ENCODE data around the gene IL1R2.

Gene IL1R2

GRCh38 chr2:102061286-102061699 lies 69.5 kb downstream of the IL1R2 start:
- Histone ChIP-seq H3K27ac (ENCODE audit: low read length) (no peak overlapping the region), H3K4me3 (ENCODE audit: low read length) (no peak overlapping the region), H3K4me2 (ENCODE audit: low read length) (no peak overlapping the region), H3K79me2 (ENCODE audit: low read length) (no peaks in the 10 kb centered on the region), H3K4me1 (ENCODE audit: low read length) (peaks cover 19% of the 10 kb centered on the region), H3K9ac (ENCODE audit: low read length) (no peak overlapping the region), H3K9me3 (ENCODE audit: insufficient read depth, low read length) (no peaks in the 10 kb centered on the region), H4K20me1 (ENCODE audit: insufficient read depth, low read length) (no peaks in the 10 kb centered on the region), H2AFZ (ENCODE audit: low read depth, low read length) (no peak overlapping the region), H3K27me3 (ENCODE audit: low read depth, low read length) (peaks cover 30% of the 10 kb centered on the region), H3K36me3 (replicated peaks; ENCODE audit: low read depth, low read length) (no peaks in the 10 kb centered on the region)
- TF ChIP-seq, protein P1, sequence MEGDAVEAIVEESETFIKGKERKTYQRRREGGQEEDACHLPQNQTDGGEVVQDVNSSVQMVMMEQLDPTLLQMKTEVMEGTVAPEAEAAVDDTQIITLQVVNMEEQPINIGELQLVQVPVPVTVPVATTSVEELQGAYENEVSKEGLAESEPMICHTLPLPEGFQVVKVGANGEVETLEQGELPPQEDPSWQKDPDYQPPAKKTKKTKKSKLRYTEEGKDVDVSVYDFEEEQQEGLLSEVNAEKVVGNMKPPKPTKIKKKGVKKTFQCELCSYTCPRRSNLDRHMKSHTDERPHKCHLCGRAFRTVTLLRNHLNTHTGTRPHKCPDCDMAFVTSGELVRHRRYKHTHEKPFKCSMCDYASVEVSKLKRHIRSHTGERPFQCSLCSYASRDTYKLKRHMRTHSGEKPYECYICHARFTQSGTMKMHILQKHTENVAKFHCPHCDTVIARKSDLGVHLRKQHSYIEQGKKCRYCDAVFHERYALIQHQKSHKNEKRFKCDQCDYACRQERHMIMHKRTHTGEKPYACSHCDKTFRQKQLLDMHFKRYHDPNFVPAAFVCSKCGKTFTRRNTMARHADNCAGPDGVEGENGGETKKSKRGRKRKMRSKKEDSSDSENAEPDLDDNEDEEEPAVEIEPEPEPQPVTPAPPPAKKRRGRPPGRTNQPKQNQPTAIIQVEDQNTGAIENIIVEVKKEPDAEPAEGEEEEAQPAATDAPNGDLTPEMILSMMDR (IDR thresholded peaks at IDR 0.05; ENCODE audit: low read depth, low read length), result no peak
- no peak for TF ChIP-seq EZH2phosphoT487 (IDR thresholded peaks at IDR 0.05; ENCODE audit: low read depth)

- H3K9ac ChIP-seq (ENCODE audit: low read length), result no peak overlapping the region
- no peaks in the 10 kb centered on the region for H4K20me1 ChIP-seq (ENCODE audit: insufficient read depth, low read length)
- H3K4me2 ChIP-seq (ENCODE audit: low read length), result no peak overlapping the region
- TF ChIP-seq, protein P1 (IDR thresholded peaks at IDR 0.05; ENCODE audit: low read depth, low read length), result no peak
- no peak for TF ChIP-seq EZH2phosphoT487 (IDR thresholded peaks at IDR 0.05; ENCODE audit: low read depth)
- no peaks in the 10 kb centered on the region for H3K9me3 ChIP-seq (ENCODE audit: insufficient read depth, low read length)
- H3K27me3 ChIP-seq (ENCODE audit: low read depth, low read length), result peaks cover 29% of the 10 kb centered on the region
- H3K27ac ChIP-seq (ENCODE audit: low read length), result no peak overlapping the region
- H3K36me3 ChIP-seq (replicated peaks; ENCODE audit: low read depth, low read length), result no peaks in the 10 kb centered on the region
- H3K79me2 ChIP-seq (ENCODE audit: low read length), result no peaks in the 10 kb centered on the region
- H3K4me1 ChIP-seq (ENCODE audit: low read length), result peaks cover 14% of the 10 kb centered on the region
- H3K4me3 ChIP-seq (ENCODE audit: low read length), result no peak overlapping the region
- H2AFZ ChIP-seq (ENCODE audit: low read depth, low read length), result no peak overlapping the region
Observed at GRCh38 chr2:102061962-102062795, 70.4 kb downstream of the IL1R2 start.

DNA sequence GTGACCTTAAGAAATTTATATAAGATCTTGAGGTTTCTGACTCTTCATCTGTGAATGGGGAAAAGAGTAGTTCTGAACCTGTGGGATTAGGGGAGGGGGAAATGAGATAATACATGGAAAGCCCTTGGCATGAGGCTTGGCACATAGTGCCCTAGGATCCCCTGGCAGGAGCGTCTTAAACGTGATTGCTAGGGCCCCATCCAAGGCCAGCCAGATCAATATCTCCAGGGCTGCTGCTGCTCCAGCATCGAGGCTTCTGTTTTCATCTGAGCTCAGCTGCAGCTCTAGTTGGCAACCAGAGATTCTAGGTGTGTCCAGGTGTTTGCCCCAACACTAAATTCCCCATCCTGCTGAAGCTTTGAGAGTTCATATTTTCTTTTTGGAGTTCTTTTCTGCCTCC lies 71.0 kb downstream of the IL1R2 start:
- no peaks in the 10 kb centered on the region for H3K79me2 ChIP-seq (ENCODE audit: low read length)
- no peaks in the 10 kb centered on the region for H3K9me3 ChIP-seq (ENCODE audit: insufficient read depth, low read length)
- H3K27me3 ChIP-seq (ENCODE audit: low read depth, low read length), result peaks cover 28% of the 10 kb centered on the region
- H2AFZ ChIP-seq (ENCODE audit: low read depth, low read length), result no peak overlapping the region
- no peak overlapping the region for H3K9ac ChIP-seq (ENCODE audit: low read length)
- no peak overlapping the region for H3K4me3 ChIP-seq (ENCODE audit: low read length)
- no peak overlapping the region for H3K4me2 ChIP-seq (ENCODE audit: low read length)
- no peaks in the 10 kb centered on the region for H3K36me3 ChIP-seq (replicated peaks; ENCODE audit: low read depth, low read length)
- no peak overlapping the region for H3K27ac ChIP-seq (ENCODE audit: low read length)
- TF ChIP-seq, protein P1 (IDR thresholded peaks at IDR 0.05; ENCODE audit: low read depth, low read length), result no peak
- TF ChIP-seq EZH2phosphoT487 (IDR thresholded peaks at IDR 0.05; ENCODE audit: low read depth), result no peak
- H4K20me1 ChIP-seq (ENCODE audit: insufficient read depth, low read length), result no peaks in the 10 kb centered on the region
- H3K4me1 ChIP-seq (ENCODE audit: low read length), result peaks cover 7% of the 10 kb centered on the region

DNA sequence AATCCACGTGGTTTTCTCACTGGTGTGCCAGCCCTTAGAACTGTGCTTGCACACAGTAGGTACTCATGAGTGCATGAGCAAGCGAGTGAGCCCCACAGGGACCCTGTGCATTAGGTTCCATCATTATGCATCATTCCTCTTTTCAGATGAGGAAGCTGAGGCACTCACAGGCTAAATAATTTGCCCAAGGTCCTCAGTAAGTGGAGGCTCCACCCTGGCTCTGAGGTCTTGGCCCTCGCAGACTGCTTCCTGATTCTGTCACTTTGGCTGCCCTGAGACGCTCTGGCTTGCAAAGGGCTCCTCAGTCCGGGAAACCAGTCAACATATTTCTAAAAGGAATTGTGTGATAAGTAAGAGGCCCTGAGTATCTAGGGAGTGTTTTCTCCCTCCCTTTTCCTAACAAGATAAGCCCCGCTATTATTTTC lies 71.7 kb downstream of the IL1R2 start:
- H2AFZ ChIP-seq (ENCODE audit: low read depth, low read length), result no peak overlapping the region
- H4K20me1 ChIP-seq (ENCODE audit: insufficient read depth, low read length), result no peaks in the 10 kb centered on the region
- no peak overlapping the region for H3K4me2 ChIP-seq (ENCODE audit: low read length)
- no peaks in the 10 kb centered on the region for H3K79me2 ChIP-seq (ENCODE audit: low read length)
- H3K36me3 ChIP-seq (replicated peaks; ENCODE audit: low read depth, low read length), result no peaks in the 10 kb centered on the region
- peaks cover under 1% of the 10 kb centered on the region; the same call in 1 of the 2 replicates for H3K4me1 ChIP-seq (ENCODE audit: low read length)
- TF ChIP-seq EZH2phosphoT487 (IDR thresholded peaks at IDR 0.05; ENCODE audit: low read depth), result no peak
- TF ChIP-seq, protein P1 (IDR thresholded peaks at IDR 0.05; ENCODE audit: low read depth, low read length), result no peak
- H3K9ac ChIP-seq (ENCODE audit: low read length), result no peak overlapping the region
- H3K4me3 ChIP-seq (ENCODE audit: low read length), result no peak overlapping the region
- H3K9me3 ChIP-seq (ENCODE audit: insufficient read depth, low read length), result no peaks in the 10 kb centered on the region
- H3K27ac ChIP-seq (ENCODE audit: low read length), result no peak overlapping the region
- peaks cover 21% of the 10 kb centered on the region for H3K27me3 ChIP-seq (ENCODE audit: low read depth, low read length)
